Measurements from ENCODE around the gene LGR4.
"Not testable (repeated sequence)": the region's sequence is repeated elsewhere in the genome, so short reads cannot be mapped to it uniquely, and the experiment has no call there.

Gene LGR4, protein sequence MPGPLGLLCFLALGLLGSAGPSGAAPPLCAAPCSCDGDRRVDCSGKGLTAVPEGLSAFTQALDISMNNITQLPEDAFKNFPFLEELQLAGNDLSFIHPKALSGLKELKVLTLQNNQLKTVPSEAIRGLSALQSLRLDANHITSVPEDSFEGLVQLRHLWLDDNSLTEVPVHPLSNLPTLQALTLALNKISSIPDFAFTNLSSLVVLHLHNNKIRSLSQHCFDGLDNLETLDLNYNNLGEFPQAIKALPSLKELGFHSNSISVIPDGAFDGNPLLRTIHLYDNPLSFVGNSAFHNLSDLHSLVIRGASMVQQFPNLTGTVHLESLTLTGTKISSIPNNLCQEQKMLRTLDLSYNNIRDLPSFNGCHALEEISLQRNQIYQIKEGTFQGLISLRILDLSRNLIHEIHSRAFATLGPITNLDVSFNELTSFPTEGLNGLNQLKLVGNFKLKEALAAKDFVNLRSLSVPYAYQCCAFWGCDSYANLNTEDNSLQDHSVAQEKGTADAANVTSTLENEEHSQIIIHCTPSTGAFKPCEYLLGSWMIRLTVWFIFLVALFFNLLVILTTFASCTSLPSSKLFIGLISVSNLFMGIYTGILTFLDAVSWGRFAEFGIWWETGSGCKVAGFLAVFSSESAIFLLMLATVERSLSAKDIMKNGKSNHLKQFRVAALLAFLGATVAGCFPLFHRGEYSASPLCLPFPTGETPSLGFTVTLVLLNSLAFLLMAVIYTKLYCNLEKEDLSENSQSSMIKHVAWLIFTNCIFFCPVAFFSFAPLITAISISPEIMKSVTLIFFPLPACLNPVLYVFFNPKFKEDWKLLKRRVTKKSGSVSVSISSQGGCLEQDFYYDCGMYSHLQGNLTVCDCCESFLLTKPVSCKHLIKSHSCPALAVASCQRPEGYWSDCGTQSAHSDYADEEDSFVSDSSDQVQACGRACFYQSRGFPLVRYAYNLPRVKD

DNA sequence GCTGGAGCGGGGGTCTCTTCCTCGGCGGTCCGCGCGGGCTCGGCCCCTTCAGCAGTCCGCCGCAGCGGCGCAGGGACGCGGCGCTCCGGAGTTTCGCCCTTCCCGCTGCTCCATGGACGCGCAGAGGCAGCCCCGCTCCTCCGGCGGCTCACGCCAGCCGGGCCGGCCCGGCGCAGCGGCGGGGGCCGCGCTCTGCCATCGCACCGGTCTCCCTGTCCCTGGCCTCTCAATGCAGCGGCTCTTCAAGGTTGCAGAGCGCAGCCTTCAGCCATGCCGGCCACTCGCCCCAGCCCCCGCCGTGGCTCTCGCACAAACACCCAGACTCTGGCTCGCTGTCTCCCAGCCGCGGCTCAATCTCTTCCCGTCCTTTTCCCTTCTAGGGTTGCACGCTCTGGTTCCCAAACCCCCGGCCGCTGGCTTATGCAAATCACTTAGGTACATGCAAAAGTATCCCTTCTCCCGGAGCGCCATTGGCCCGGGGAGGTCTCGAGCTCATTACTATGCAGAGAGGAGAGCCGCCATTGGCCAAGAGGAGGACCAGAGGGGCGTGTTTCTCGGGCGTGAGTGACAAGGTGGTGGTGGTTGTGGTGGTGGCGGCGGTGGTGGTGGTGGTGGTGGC, at the start of gene LGR4:
Gene LGR4, minus strand, starts transcription at position 393 of the 619 bp plus-strand sequence. CDS start 488 bp downstream, outside the sequence.
- DNase-seq (ENCODE audit: low spot score) (peak; percentile 91), FAIRE-seq (no peak)

DNA sequence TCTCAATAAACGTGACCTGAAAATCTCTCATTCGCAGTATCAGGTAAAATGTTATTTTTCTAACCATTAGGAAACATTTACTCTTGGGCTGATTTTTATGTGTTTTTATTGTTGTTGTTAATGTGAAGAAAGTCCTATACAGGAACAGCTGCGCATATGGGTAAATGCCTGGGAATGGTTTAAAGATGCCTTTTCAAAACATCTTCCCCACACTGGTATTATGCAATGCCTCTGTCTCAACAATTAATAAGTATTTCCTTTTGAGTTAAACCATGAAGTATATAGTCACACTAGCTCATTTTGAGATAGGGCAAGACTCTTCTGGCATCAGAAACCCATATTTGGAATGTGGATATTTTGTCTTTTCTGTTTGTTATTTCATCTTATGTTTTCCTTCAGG, 47.6 kb upstream of the LGR4 start:
- no peak for FAIRE-seq
- DNase-seq (ENCODE audit: low spot score): no peak

DNA sequence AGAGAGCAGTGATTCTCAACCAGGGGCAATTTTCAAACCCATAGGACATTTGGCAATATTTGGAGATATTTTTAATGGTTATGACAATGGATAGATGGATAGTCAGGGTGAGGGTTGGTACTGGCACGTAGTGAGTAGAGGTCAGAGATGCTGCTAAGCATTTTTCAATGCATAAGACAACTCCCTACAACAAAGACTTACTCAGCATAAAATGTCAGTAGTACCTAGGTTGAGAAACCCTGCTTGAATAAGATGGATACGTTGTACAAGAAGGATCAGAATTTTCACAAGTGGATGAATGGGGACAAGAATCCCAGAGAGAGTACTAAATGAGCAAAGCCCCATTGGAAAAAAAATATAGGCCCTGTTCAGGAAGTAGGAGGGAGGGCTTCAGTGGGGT, 45.9 kb upstream of the LGR4 start:
- no peak for FAIRE-seq

DNA sequence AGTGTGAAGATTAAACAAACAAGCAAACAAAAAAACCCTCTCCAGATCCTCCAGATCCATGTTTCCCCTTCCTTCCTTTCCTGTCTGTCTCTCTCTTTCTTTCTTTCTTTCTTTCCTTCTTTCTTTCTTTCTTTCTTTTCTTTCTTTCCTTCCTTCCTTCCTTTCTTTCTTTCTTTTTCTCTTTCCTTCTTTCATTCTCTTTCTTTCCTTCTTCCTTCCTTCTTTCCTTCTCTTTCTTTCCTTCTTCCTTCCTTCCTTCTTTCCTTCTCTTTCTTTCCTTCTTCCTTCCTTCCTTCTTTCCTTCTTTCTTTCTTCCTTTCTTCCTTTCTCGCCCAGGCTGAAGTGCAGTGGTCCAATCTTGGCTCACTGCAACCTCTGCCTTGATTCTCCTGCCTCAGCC, 44.9 kb upstream of the LGR4 start:
- FAIRE-seq; DNase-seq (ENCODE audit: low spot score): not testable (repeated sequence)

More for the DNA sequence above, 45.9 kb upstream of the LGR4 start:
- no peak for DNase-seq (ENCODE audit: low spot score)

DNA sequence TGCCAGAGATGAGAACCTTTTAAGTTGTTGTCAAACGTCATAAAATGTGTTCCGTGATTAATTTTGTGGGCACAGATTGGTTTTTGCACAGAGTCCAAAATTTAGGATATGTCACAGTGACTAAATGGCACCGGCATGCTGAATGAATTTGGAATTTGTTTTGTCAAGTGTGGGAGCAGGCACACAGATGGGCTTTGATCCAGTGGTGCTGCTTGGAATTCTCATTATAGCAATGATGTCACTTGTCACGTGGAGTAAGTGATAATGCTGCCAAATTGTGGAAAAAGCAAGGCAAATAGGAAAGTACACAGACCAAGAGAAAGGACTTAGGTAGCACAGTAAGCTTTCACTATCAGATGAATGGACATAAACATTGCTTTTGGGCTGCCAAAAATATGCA, 42.0 kb upstream of the LGR4 start:
- peak; percentile 40 for DNase-seq (ENCODE audit: low spot score)

DNA sequence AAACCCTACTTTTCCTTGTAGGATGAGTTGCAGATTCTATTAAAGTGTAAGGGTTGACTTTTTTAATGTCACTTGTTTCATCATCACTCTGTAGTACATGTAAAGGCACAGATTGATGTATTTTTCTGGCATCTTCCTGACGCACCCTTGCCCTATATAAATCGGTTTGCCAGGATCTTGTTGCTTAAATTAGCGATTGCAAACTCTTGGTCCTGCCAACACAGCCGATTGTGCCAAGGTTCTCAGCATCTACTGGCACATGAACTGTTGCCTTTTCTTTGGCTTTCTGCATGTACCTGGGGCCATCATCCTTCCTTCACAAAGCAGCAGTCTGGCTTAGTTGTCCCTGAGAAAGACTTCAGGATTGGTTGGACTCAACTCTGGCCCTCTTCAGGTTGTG, 41.5 kb upstream of the LGR4 start:
- FAIRE-seq: peak; percentile 9

More for the DNA sequence above, 42.0 kb upstream of the LGR4 start:
- peak; percentile 63 for FAIRE-seq

DNA sequence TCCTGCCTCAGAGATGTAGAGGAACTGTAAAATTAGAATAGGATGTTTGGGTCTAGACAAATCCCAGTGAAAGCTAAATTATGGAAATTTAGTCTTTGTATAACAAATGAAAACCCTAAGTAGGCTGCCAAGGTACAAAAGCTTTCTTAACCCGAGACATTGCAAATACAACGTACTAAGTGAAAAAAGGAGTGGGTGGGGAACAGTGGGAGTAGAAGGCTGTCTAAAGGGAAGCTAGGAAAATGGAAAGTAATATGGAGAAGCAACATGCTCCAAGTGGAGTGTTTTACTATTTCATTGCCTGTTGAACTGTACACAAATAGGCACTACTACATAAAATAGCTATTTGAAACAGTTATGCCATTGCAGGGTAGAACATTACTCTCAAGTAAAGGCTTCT, 40.8 kb upstream of the LGR4 start:
- no peak for DNase-seq (ENCODE audit: low spot score)
- FAIRE-seq: no peak

More for the DNA sequence above, 41.5 kb upstream of the LGR4 start:
- no peak for DNase-seq (ENCODE audit: low spot score)

DNA sequence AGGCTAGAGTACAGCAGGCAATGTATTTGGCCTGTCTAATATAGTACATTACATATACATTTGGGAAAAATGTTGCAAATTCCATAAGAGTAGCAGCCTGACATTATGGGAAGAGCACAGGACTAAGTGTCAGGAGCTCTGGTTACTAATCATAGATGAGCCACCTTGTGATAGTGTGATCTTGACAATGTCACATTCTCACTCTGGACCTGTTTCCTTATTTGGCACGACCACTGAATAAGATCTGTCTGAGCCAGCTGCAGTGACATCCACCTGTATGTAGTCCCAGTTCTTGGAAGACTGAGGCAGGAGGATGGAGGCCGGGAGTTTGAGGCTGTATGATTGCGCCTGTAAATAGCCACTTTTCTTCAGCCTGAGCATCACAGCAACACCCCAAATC, 39.6 kb upstream of the LGR4 start:
- DNase-seq (ENCODE audit: low spot score) (no peak), FAIRE-seq (no peak)

DNA sequence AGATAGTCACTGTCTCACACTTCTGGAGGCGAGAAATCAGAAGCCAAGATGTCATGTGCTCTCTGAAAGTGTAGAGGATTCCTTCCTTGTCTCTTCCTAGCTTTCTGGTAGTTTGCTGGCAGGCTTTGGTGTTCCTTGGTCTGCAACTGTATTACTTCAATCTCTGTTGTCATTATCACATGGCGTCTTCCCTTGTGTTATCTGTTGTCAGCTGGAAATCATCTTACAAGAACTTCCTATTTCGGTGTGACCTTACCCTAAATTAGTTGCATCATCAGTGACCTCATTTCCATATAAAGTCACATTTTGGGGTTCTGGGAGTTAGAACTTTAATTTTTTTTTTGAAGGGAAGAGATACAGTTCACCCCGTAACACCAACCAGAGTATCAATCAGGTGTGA, 37.3 kb upstream of the LGR4 start:
- DNase-seq (ENCODE audit: low spot score) (no peak), FAIRE-seq (no peak)

DNA sequence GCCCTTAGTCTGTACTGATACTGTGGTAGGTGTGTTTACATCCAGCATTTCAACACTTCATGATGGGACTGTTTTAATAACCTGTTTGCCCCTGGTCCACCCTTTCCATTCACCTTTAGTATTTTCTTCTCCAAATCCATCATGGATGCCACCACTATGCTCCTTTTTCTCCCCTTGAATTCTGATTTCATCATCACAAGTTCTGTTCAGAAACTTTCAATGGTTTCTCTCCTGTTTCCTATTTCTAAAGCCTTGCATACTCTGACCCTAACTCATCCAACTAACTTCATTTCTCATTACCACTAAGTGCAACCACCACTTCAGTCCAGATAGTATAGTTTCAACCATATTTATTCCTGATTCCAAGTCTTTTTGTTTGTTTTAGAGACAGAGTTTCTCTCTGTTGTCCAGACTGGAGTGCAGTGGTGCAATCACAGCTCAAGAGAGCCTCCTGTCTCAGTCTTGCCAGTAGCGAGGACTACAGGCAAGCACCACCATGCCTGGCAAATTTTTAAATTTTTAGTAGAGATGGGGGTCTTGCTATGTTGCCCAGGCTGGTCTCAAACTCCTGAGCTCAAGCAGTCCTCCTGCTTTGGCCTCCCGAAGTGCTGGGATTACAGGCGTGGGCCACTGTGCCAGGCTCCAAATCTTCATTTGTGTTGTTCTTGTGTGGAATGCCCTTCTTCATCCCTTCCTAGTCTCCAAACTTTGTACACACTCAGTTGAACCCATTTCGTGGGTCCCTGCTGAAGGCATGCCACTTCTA, 35.1 kb upstream of the LGR4 start:
- no peak for DNase-seq (ENCODE audit: low spot score)
- FAIRE-seq: no peak

DNA sequence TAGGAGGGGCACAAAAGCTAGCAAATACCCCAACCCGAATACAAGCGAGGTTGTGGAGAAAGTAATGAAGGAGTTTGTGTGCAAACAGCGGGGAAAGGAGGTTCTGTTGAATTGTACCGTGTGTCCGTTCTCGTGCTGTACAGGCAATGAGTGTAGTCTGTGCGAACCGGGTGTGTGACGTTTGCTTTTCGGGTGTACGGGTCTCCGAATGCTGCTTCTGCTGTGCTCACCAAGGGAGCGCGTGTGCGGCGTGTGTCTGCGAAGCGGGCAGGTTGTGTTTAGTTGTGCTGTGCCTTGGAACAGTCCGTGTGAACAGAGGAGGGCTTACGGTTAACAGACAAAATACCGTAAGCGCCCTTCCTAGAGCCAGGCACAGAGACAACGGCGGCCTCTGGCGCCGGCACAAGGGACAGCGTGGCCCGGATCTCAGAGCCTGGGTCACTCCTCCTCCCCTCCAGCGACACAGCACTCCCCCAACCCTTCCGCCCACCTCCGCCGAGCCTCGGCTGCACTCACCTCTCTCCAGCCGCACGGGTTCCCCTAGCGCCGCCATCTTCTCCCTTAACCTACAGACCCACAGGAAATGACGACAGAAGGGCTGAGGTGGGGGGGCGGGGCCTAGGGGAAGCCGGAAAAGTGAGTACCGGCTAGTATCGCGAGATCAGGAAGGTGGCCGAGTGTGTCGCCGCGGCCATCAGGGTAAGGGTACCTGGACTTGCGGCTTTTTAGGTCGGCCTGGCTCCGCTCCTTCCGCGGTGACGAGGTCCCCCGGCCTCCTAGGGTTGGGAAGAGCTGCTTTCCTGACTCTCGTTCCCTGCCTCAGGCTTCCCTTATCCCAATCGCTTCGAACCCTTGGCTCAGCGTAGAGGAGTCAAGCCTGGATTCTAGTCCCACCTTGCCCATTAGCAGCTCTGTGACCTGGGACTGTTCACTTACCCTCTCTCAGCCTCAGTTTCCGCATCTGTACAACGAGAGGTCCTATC, 33.9 kb upstream of the LGR4 start, which contains the start of gene LIN7C:
Gene LIN7C, minus strand, starts transcription at position 570 of the 983 bp plus-strand sequence. Its CDS starts 17 bp downstream, at position 553.
- FAIRE-seq (peak; percentile 9), DNase-seq (ENCODE audit: low spot score) (peak; percentile 97)

DNA sequence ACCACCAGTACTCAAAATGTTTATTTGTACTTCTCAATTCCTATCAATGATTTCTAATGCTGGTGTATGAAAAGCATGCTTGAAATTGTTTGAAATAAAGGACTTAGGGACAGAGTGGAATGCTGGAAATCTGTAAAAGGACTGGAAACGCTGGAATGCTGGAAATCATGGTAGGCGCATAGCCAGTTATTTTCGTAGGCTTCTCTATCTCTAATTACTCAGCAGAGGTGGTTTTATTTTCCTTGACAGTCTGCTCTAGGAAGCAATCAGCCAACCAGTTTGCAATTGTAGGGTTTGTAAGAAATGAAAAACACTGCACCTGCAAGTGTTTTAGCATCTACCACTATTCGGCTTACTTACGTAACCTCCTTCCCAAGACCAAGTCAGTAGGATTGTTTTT, 33.2 kb upstream of the LGR4 start:
- DNase-seq (ENCODE audit: low spot score): no peak
- FAIRE-seq: no peak

DNA sequence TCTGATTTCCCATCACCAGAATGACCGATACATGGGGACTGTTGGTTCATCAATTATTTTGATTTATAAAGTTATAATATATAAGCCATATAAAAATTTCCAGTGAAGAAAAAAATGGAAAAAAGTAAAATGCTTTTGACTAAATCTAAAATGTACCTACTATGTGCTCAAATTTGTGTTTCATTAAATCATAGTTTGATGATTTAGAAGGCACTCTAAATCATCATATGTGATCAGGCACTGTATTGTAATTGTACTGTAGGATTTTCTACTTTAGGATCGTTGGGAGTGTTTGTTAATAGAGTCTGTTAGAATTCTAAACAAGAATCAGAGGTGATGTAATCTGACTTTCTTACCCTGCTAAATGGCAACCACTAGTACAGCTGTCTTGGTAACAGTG, 31.6 kb upstream of the LGR4 start:
- no peak for DNase-seq (ENCODE audit: low spot score)
- no peak for FAIRE-seq

DNA sequence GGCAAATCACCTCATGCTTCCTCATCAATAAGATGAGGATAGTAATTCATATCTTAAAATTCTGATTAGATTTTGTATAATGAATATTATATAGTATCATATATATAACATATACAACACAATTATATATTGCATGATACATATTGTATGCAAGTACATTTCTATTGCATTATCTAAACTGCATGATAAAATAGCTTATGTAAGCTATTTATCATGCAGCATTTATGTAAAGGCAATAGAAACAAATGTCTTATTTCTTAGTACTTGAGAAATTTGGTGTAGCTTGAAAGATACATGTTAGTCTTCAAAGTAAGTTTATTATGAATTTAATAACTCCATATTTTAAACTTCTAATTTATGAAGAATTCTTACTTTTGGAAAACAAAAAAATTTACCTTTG, 28.5 kb upstream of the LGR4 start:
- no peak for DNase-seq (ENCODE audit: low spot score)
- FAIRE-seq: no peak

DNA sequence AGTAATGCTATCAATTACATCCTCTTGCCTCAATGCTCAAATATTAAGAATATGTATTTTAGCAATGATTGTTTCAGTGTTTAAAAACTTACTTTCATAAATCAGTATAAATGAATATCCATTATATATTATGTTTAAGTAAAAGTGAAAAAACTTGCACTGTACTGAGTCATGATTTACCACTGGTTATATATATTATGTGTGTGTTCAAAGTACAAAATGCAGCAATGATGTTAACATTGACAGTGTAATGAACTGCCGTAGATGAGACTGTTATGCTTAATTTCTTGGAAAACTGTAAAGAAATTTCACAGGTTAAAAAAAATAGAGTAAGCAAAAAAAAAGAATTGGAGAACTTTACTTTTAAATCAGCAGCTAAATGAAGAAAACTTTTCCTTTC, 25.3 kb upstream of the LGR4 start:
- DNase-seq (ENCODE audit: low spot score): no peak
- FAIRE-seq: no peak

DNA sequence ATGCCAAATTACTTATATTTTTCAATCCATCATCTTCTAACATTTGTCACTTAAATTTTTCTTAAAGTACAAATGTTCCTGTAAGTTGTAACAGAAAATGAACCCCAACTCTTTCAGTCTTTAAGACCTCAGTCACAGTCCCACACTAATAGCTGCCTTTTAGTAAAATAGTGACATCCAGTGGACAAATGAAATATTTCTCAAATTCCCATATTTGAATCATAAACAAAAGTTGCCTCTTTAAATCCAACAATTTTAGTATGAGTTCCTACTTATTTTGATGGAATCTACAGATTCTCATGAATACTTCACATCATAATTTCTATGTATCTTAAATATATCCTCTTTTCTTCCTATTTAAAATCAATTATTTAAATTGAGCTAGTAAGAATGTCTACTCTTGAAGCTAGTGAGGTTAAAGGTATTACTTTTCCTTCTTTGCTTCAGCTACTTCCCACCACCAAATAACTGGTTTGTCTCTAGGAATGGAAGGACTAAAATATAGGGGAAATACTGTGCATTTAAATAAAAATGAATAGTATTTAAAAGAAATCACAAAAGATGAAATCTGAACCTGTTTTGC, 24.8 kb upstream of the LGR4 start:
- no peak for FAIRE-seq
- DNase-seq (ENCODE audit: low spot score): no peak

DNA sequence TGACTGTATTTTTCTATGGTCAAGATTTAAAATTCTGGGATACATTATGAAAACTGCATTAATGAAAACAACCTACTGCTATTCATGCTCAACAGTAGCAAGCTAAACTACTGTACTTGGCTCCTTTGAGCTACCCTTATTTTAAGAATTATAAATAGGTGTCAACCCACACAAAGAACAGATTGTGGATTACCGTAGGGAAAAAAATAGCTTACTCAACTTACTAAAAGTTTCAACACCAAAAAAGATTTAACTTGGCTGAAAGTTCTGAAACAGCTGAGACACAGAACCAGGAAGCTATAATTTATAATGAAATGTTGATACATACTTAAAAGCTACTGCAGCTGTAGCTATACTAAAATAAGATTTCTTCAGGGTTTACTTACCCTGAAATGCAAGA, 23.9 kb upstream of the LGR4 start:
- FAIRE-seq: no peak
- no peak for DNase-seq (ENCODE audit: low spot score)

DNA sequence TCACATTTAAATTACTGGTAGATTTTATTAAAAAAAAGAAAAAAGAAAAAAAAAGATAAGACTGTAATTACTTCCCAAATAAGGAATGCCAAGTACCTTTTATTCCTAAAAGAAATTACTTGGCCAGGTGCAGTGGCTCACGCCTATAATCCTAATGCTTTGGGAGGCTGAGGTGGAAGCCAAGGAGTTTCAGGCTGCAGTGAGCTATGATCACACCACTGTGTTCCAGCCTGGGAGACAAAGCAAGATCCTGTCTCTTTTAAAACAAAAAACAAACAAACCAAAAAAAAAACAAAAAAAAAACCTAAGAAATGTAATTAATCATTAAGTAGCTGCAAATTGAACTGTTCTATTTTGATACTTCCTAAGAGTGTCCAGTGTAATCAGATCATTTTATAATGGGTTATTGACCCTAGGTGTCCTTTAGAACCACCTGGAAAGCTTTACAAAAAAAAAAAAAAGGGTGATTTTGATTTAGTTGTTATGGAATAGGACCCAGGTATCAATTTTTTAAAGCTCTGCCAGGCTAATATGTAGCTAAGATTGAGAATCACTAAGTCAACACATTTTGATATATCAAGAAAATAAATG, 23.2 kb upstream of the LGR4 start:
- FAIRE-seq (no peak), DNase-seq (ENCODE audit: low spot score) (no peak)

DNA sequence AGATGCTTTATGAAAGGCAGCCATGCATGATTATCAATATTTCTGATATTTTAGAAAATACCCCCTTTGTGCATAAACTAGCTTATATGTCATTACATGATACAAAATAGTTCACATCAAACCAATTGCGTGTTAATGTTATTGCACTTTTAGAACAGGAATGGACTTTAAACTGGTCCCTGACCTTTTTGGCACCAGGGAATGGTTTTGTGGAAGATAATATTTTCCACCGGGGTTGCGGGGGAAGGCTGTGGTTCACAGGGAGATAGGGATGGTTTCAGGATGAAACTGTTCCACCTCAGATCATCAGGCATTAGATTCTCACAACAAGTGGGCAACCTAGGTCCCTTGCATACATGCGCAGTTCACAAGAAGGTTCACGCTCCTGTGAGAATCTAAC, 16.5 kb upstream of the LGR4 start:
- FAIRE-seq (no peak), DNase-seq (ENCODE audit: low spot score) (no peak)

Measured in urothelium cell line (cell line).